Neural cell (in vitro differentiated cells): Measurements from ENCODE around the gene TMSB4X. TPM values are rescaled to one million over a fixed set of nuclear protein-coding genes. Genes with fewer than 3 reads are reported as not detected.

Experiments
- H2AFZ ChIP-seq: fragments of 200-600, 300-800 bp; sonication (generic), shearing (Covaris generic); 2 replicates; pipeline ENCODE4 v1.6.0; 2014; ENCODE audit warnings: low read depth, mild to moderate bottlenecking, antibody characterized with exemption, low read length, moderate library complexity
- H3F3A ChIP-seq: fragments of 200-600 bp; shearing (Covaris generic); 2 replicates; pipeline ENCODE4 v1.6.1; 2016; ENCODE audit warnings: mild to moderate bottlenecking, moderate library complexity, mixed read lengths, antibody characterized with exemption, low read length; ENCODE audit not compliant: insufficient read depth, poor library complexity, severe bottlenecking
- H3K27ac ChIP-seq: fragments of 200-600, 300-800 bp; sonication (generic), shearing (Covaris generic); 2 replicates; pipeline ENCODE4 v1.5.1; 2014; ENCODE audit warnings: mild to moderate bottlenecking, low read length, moderate library complexity
- H3K27me3 ChIP-seq: fragments of 300-800, 200-600 bp; sonication (generic), shearing (Covaris generic); 2 replicates; pipeline ENCODE4 v1.6.0; 2014; ENCODE audit warnings: mild to moderate bottlenecking, low read depth, low read length, moderate library complexity; ENCODE audit not compliant: insufficient read depth
- H3K36me3 ChIP-seq: fragments of 300-800, 200-600 bp; sonication (generic), shearing (Covaris generic); 2 replicates; pipeline ENCODE4 v1.5.1; 2014; ENCODE audit warnings: mild to moderate bottlenecking, antibody characterized with exemption, low read length, moderate library complexity; ENCODE audit not compliant: insufficient read depth
- H3K4me2 ChIP-seq: fragments of 300-800, 200-600 bp; sonication (generic), shearing (Covaris generic); 2 replicates; pipeline ENCODE4 v1.6.0; 2014; ENCODE audit warnings: mild to moderate bottlenecking, low read length
- H3K4me3 ChIP-seq: fragments of 300-800, 200-600 bp; sonication (generic), shearing (Covaris generic); 2 replicates; pipeline ENCODE4 v1.5.1; 2014; ENCODE audit warnings: mild to moderate bottlenecking, low read length, moderate library complexity
- H3K79me2 ChIP-seq: fragments of 200-600 bp; shearing (Covaris generic); replicated peaks from 2 replicates; pipeline ENCODE4 v1.6.0; 2014; ENCODE audit warnings: mild to moderate bottlenecking, low read length, moderate library complexity; ENCODE audit not compliant: insufficient read depth
- H3K9ac ChIP-seq: fragments of 300-800, 200-600 bp; sonication (generic), shearing (Covaris generic); 2 replicates; pipeline ENCODE4 v1.6.1; 2016; ENCODE audit warnings: mild to moderate bottlenecking, low read length, mixed read lengths
- H3K9me2 ChIP-seq: fragments of 200-600 bp; shearing (Covaris generic); 2 replicates; pipeline ENCODE4 v1.6.1; 2016; ENCODE audit warnings: mild to moderate bottlenecking, low read length, mixed read lengths; ENCODE audit not compliant: insufficient read depth
- H3K9me3 ChIP-seq: fragments of 200-600, 300-800 bp; sonication (generic), shearing (Covaris generic); 2 replicates; pipeline ENCODE4 v1.6.1; 2016; ENCODE audit warnings: mild to moderate bottlenecking, mixed run types, low read length, moderate library complexity, mixed read lengths
- H4K20me1 ChIP-seq: fragments of 200-600 bp; shearing (Covaris generic); 2 replicates; pipeline ENCODE4 v1.6.1; 2016; ENCODE audit warnings: mild to moderate bottlenecking, mixed run types; ENCODE audit not compliant: insufficient read depth
- CTCF ChIP-seq: fragments of 450-650 bp; IDR thresholded peaks from 2 replicates; pipeline ENCODE4 v1.5.1; 2014; ENCODE audit warnings: antibody characterized with exemption, mild to moderate bottlenecking, moderate library complexity; ENCODE audit not compliant: poor library complexity, severe bottlenecking
- EP300 ChIP-seq: fragments of 450-650 bp; conservative IDR thresholded peaks from 2 replicates; pipeline ENCODE4 v1.6.1; 2014; ENCODE audit warnings: antibody characterized with exemption, mild to moderate bottlenecking, moderate library complexity; ENCODE audit not compliant: poor library complexity, severe bottlenecking
- EZH2 ChIP-seq: fragments of 200-600, 300-800 bp; shearing (Covaris generic), sonication (generic); IDR thresholded peaks from 2 replicates; pipeline ENCODE4 v1.6.1; 2014; ENCODE audit warnings: antibody characterized with exemption, low read length, borderline replicate concordance, mild to moderate bottlenecking; ENCODE audit not compliant: insufficient read depth, poor library complexity, severe bottlenecking
- MXI1 ChIP-seq: fragments of 450-650 bp; conservative IDR thresholded peaks from 2 replicates; pipeline ENCODE4 v1.6.1; 2014; ENCODE audit warnings: antibody characterized with exemption, mild to moderate bottlenecking; ENCODE audit not compliant: poor library complexity, severe bottlenecking
- POLR2AphosphoS5 ChIP-seq: IDR thresholded peaks from 2 replicates; pipeline ENCODE4 v1.6.1; 2012
- RAD21 ChIP-seq: fragments of 450-650 bp; conservative IDR thresholded peaks from 2 replicates; pipeline ENCODE4 v1.6.1; 2014; ENCODE audit warnings: antibody characterized with exemption, mild to moderate bottlenecking, moderate library complexity
- SMC3 ChIP-seq: fragments of 450-650 bp; conservative IDR thresholded peaks from 2 replicates; pipeline ENCODE4 v1.6.1; 2014; ENCODE audit warnings: antibody characterized with exemption, mild to moderate bottlenecking, moderate library complexity; ENCODE audit not compliant: poor library complexity
- TAF1 ChIP-seq: IDR thresholded peaks from 2 replicates; pipeline ENCODE4 v1.6.1; 2012; ENCODE audit warnings: low read depth
- polyA plus RNA-seq: library from polyadenylated mRNA; depleted of rRNA; stranded (reverse); fragments of >200 nt; gene quantifications from 2 replicates; pipeline ENCODE4 v1.2.3, GENCODE V29; 2014
- TF ChIP-seq, protein P1 (sequence below): IDR thresholded peaks from 2 replicates; pipeline ENCODE4 v1.6.1; 2012; ENCODE audit warnings: borderline replicate concordance

The TMSB4X gene
- polyA plus RNA-seq, 1 donor from 2014 or later, result 11,381 TPM

GRCh38 chrX:12977761-12978204, 2.9 kb downstream of the TMSB4X start:
- Histone ChIP-seq H3K9me2 (no peaks in the 10 kb centered on the region), H4K20me1 (no peaks in the 10 kb centered on the region), H3K27ac (peak overlapping the region; percentile 99), H3F3A (no peaks in the 10 kb centered on the region), H3K4me2 (peak overlapping the region; percentile 78), H3K9ac (peak overlapping the region; percentile 98), H3K79me2 (peaks cover 62% of the 10 kb centered on the region), H3K36me3 (no peaks in the 10 kb centered on the region), H3K4me3 (peak overlapping the region; percentile 88), H2AFZ (no peak overlapping the region), H3K9me3 (no peaks in the 10 kb centered on the region), H3K27me3 (no peaks in the 10 kb centered on the region)
- TF ChIP-seq EP300 (no peak), POLR2AphosphoS5 (no peak), EZH2 (no peak), TAF1 (no peak), RAD21 (no peak), MXI1 (no peak), SMC3 (no peak), CTCF (no peak)
- TF ChIP-seq, protein P1, sequence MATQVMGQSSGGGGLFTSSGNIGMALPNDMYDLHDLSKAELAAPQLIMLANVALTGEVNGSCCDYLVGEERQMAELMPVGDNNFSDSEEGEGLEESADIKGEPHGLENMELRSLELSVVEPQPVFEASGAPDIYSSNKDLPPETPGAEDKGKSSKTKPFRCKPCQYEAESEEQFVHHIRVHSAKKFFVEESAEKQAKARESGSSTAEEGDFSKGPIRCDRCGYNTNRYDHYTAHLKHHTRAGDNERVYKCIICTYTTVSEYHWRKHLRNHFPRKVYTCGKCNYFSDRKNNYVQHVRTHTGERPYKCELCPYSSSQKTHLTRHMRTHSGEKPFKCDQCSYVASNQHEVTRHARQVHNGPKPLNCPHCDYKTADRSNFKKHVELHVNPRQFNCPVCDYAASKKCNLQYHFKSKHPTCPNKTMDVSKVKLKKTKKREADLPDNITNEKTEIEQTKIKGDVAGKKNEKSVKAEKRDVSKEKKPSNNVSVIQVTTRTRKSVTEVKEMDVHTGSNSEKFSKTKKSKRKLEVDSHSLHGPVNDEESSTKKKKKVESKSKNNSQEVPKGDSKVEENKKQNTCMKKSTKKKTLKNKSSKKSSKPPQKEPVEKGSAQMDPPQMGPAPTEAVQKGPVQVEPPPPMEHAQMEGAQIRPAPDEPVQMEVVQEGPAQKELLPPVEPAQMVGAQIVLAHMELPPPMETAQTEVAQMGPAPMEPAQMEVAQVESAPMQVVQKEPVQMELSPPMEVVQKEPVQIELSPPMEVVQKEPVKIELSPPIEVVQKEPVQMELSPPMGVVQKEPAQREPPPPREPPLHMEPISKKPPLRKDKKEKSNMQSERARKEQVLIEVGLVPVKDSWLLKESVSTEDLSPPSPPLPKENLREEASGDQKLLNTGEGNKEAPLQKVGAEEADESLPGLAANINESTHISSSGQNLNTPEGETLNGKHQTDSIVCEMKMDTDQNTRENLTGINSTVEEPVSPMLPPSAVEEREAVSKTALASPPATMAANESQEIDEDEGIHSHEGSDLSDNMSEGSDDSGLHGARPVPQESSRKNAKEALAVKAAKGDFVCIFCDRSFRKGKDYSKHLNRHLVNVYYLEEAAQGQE, result no peak

DNA sequence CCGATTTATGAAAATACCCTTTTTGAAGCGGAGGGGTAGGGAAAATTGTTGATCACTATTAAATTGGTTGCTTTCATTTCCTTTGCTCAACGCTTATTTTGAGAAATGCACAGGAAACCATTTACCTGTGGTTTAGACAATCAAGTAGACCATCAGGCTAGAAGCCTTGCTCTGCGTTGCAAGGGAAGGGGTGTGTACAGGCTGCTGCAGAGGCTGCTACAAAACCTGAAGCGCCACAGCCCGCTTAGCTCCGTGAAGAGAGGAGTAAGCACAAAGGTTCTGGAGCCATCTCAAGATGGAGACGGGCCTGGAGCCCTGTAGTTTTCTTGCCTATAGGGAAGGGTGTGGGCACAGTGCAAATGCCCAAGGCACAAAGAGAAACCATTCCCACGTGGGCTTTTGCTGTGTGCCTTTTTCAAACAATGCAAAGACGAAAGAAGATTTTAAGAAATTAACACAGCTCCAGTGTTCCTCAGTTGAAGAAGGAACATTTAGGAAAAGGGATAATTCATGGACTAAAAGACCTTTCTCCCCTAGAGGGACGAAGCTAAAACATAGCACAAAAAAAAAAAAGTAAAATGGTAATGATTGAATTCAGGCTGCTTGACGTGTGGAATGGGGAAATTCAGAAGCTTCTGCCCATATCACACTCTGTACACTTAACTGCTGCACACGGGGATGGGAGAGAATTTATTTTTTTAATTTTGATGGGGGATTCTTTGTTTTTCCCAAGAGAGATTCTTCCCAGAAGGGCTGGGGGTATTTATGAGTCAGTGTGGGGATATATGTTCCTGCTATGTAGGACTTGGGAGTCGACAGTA, 3.5 kb downstream of the TMSB4X start:
- Histone ChIP-seq H3K9me2 (no peaks in the 10 kb centered on the region), H3K4me3 (peak overlapping the region; percentile 88), H3K79me2 (peaks cover 56% of the 10 kb centered on the region), H2AFZ (no peak overlapping the region), H3F3A (no peaks in the 10 kb centered on the region), H3K4me2 (peak overlapping the region; percentile 78), H3K9me3 (no peaks in the 10 kb centered on the region), H4K20me1 (no peaks in the 10 kb centered on the region), H3K9ac (peak overlapping the region; percentile 98), H3K36me3 (no peaks in the 10 kb centered on the region), H3K27me3 (no peaks in the 10 kb centered on the region), H3K27ac (peak overlapping the region; percentile 99)
- TF ChIP-seq RAD21 (peak; percentile 18), EP300 (no peak), POLR2AphosphoS5 (no peak), MXI1 (peak; percentile 8), TAF1 (no peak), SMC3 (peak; percentile 15)
